WTC11 (cell line): ENCODE measurements around the gene SLC13A3. TPM values are rescaled to one million over a fixed set of nuclear protein-coding genes. Genes with fewer than 3 reads are reported as not detected.

Experiments used
- ATAC-seq: fragments of 200-7000 bp; cut with Tn5 transposase; 2 replicates; pipeline ENCODE4 v1.10.0; 2021; ENCODE audit warnings: mild to moderate bottlenecking, moderate library complexity
- CTCF ChIA-PET: fragments of 300-600 bp; sonication (Branson Sonifier 250); formaldehyde crosslinking; loops from one replicate; lab custom pipeline; 2021; ENCODE audit warnings: antibody characterized with exemption; lab: Charles Lee
- POLR2A ChIA-PET: fragments of 350-600 bp; sonication (Branson Sonifier 250); formaldehyde crosslinking; loops from one replicate; lab custom pipeline; 2021; ENCODE audit warnings: antibody characterized with exemption; lab: Charles Lee
- DNase-seq: peaks from one replicate; pipeline ENCODE4 v3.0.0; 2021; ENCODE audit warnings: low spot score
- H3K27ac Mint-ChIP-seq: 2 replicates; pipeline ENCODE4 v1.8.0; 2021; ENCODE audit warnings: mixed read lengths
- H3K27me3 Mint-ChIP-seq: 2 replicates; pipeline ENCODE4 v1.8.0; 2021; ENCODE audit warnings: low read depth, mild to moderate bottlenecking, moderate library complexity, mixed read lengths
- H3K36me3 Mint-ChIP-seq: 2 replicates; pipeline ENCODE4 v1.8.0; 2021; ENCODE audit warnings: mixed read lengths
- H3K4me1 Mint-ChIP-seq: 2 replicates; pipeline ENCODE4 v1.8.0; 2022; ENCODE audit warnings: mixed read lengths
- H3K4me3 Mint-ChIP-seq: 2 replicates; pipeline ENCODE4 v1.8.0; 2021; ENCODE audit warnings: mild to moderate bottlenecking, moderate library complexity, mixed read lengths
- H3K9me3 Mint-ChIP-seq: 2 replicates; pipeline ENCODE4 v1.8.0; 2021; ENCODE audit warnings: mixed read lengths
- AFF4 ChIP-seq: sonication (generic); formaldehyde crosslinking; IDR thresholded peaks from 2 replicates; pipeline ENCODE4 v1.8.1; 2023; ENCODE audit warnings: mild to moderate bottlenecking, missing genetic modification reagents, borderline replicate concordance
- CBFB ChIP-seq: sonication (generic); formaldehyde crosslinking; IDR thresholded peaks from 2 replicates; pipeline ENCODE4 v1.8.1; 2022; ENCODE audit warnings: mild to moderate bottlenecking, low read depth, missing genetic modification reagents
- CDX4 ChIP-seq: fragments of 250-450 bp; sonication (Bioruptor Pico); IDR thresholded peaks from 2 replicates; pipeline ENCODE4 v1.9.0; 2021; ENCODE audit warnings: moderate library complexity, mild to moderate bottlenecking, inconsistent platforms, borderline replicate concordance
- ESRRA ChIP-seq: sonication (generic); formaldehyde crosslinking; IDR thresholded peaks from 2 replicates; pipeline ENCODE4 v1.8.1; 2022; ENCODE audit warnings: mild to moderate bottlenecking, missing genetic modification reagents, borderline replicate concordance
- GABPB1 ChIP-seq: sonication (generic); formaldehyde crosslinking; IDR thresholded peaks from 2 replicates; pipeline ENCODE4 v1.8.1; 2023; ENCODE audit warnings: mild to moderate bottlenecking, missing genetic modification reagents
- GTF2I ChIP-seq: fragments of 250-450 bp; sonication (Bioruptor Pico); conservative IDR thresholded peaks from 2 replicates; pipeline ENCODE4 v1.4.0; 2021; ENCODE audit warnings: mild to moderate bottlenecking
- HMGXB4 ChIP-seq: sonication (generic); formaldehyde crosslinking; IDR thresholded peaks from 2 replicates; pipeline ENCODE4 v1.8.1; 2023; ENCODE audit warnings: mild to moderate bottlenecking, moderate library complexity, missing genetic modification reagents
- MYBL2 ChIP-seq: sonication (generic); formaldehyde crosslinking; IDR thresholded peaks from 2 replicates; pipeline ENCODE4 v1.8.1; 2023; ENCODE audit warnings: mild to moderate bottlenecking, moderate library complexity, missing genetic modification reagents
- PRDM15 ChIP-seq: sonication (generic); formaldehyde crosslinking; IDR thresholded peaks from 2 replicates; pipeline ENCODE4 v1.8.0; 2022; ENCODE audit warnings: missing genetic modification reagents
- PRRX2 ChIP-seq: fragments of 250-450 bp; sonication (Bioruptor Pico); IDR thresholded peaks from 2 replicates; pipeline ENCODE4 v1.8.0; 2021; ENCODE audit warnings: mild to moderate bottlenecking
- SMAD3 ChIP-seq: sonication (generic); formaldehyde crosslinking; IDR thresholded peaks from 2 replicates; pipeline ENCODE4 v1.8.0; 2022; ENCODE audit warnings: missing genetic modification reagents, mild to moderate bottlenecking, borderline replicate concordance
- TEAD1 ChIP-seq: sonication (generic); formaldehyde crosslinking; IDR thresholded peaks from 2 replicates; pipeline ENCODE4 v1.8.0; 2022; ENCODE audit warnings: mild to moderate bottlenecking, missing genetic modification reagents
- TP53 ChIP-seq: sonication (generic); formaldehyde crosslinking; IDR thresholded peaks from 2 replicates; pipeline ENCODE4 v1.8.1; 2023; ENCODE audit warnings: mild to moderate bottlenecking, missing genetic modification reagents
- USF1 ChIP-seq: sonication (generic); formaldehyde crosslinking; IDR thresholded peaks from 2 replicates; pipeline ENCODE4 v1.8.0; 2022; ENCODE audit warnings: mild to moderate bottlenecking, missing genetic modification reagents
- USF2 ChIP-seq: sonication (generic); formaldehyde crosslinking; IDR thresholded peaks from 2 replicates; pipeline ENCODE4 v1.8.1; 2023; ENCODE audit warnings: mild to moderate bottlenecking, missing genetic modification reagents, moderate library complexity
- ZNF121 ChIP-seq: sonication (generic); formaldehyde crosslinking; IDR thresholded peaks from 2 replicates; pipeline ENCODE4 v1.8.0; 2023; ENCODE audit warnings: missing genetic modification reagents
- ZNF416 ChIP-seq: fragments of 250-450 bp; sonication (Bioruptor Pico); IDR thresholded peaks from 2 replicates; pipeline ENCODE4 v1.9.0; 2021; ENCODE audit warnings: mild to moderate bottlenecking, inconsistent platforms
- ZNF423 ChIP-seq: fragments of 250-450 bp; sonication (Bioruptor Pico); IDR thresholded peaks from 2 replicates; pipeline ENCODE4 v2.1.2; 2022; ENCODE audit warnings: mild to moderate bottlenecking, moderate library complexity
- total RNA-seq: library from RNA; stranded (reverse); gene quantifications from 3 replicates; pipeline ENCODE4 v1.2.3, GENCODE V29; 2021

The SLC13A3 gene
- total RNA-seq, 1 experiment from 2014 or later: 10.6 TPM

- TF ChIP-seq GABPB1 (CRISPR knock-in tag): peak; percentile 46
- TF ChIP-seq CBFB (CRISPR knock-in tag): 0 out of 2 replicates have a peak, but pooled peaks have one; percentile 61
- peak; percentile 75 for TF ChIP-seq MYBL2 (CRISPR knock-in tag)
- TF ChIP-seq HMGXB4 (CRISPR knock-in tag): peak; percentile 79; the same call in 1 of the 2 replicates
- TF ChIP-seq CDX4 (CRISPR knock-in tag): no peak
- peak; percentile 58; the same call in 1 of the 2 replicates for TF ChIP-seq ESRRA (CRISPR knock-in tag)
- peak; percentile 81; the same call in 1 of the 2 replicates for TF ChIP-seq ZNF416 (CRISPR knock-in tag)
- peak; percentile 23; the same call in 1 of the 2 replicates for TF ChIP-seq USF1 (CRISPR knock-in tag)
- TF ChIP-seq PRRX2: no peak
- 0 out of 2 replicates have a peak, but pooled peaks have one; percentile 48 for TF ChIP-seq TEAD1 (CRISPR knock-in tag)
- TF ChIP-seq AFF4 (CRISPR knock-in tag): peak; percentile 46; the same call in 1 of the 2 replicates
- TF ChIP-seq ZNF423: no peak
- TF ChIP-seq USF2 (CRISPR knock-in tag): peak; percentile 59; the same call in 1 of the 2 replicates
- no peak for TF ChIP-seq ZNF121
- TF ChIP-seq TP53: no peak
Observed at GRCh38 chr20:46689082-46689753, 38.0 kb upstream of the SLC13A3 start, which contains the start of gene TP53RK (continued).

- ChIA-PET CTCF (interaction anchor here (1.0 to 1.5 kb wide), 3 partner anchors 126 to 695 kb away, joined by 3 to 5 read pairs (median 3); no protein-coding TSS in a partner anchor), POLR2A (no interaction called here)
- H3K4me3 Mint-ChIP-seq: peak overlapping the region; percentile 96
- H3K27me3 Mint-ChIP-seq: no peaks in the 10 kb centered on the region
- H3K36me3 Mint-ChIP-seq: peaks cover 18% of the 10 kb centered on the region
- TF ChIP-seq GTF2I (CRISPR knock-in tag): peak; percentile 78; the same call in 1 of the 2 replicates
- TF ChIP-seq SMAD3: no peak
- no peak for TF ChIP-seq PRDM15 (CRISPR knock-in tag)
- peaks cover 40% of the 10 kb centered on the region for H3K4me1 Mint-ChIP-seq
- peaks cover 5% of the 10 kb centered on the region for H3K9me3 Mint-ChIP-seq
- no peak for DNase-seq
- ATAC-seq: no peak
- H3K27ac Mint-ChIP-seq: peak overlapping the region; percentile 97
Observed at GRCh38 chr20:46688151-46689081, 37.2 kb upstream of the SLC13A3 start.
